AG09319 (cell line): ENCODE data around the gene GSK3B.

ENCODE experiments used
- DNase-seq: peaks from one replicate; pipeline ENCODE4 v3.0.0-alpha.2; 2010; ENCODE audit warnings: low read depth; ENCODE audit errors: extremely low read depth
- TF ChIP-seq, protein P1 (sequence below): IDR thresholded peaks from 2 replicates; pipeline ENCODE4 v1.5.1; 2011; ENCODE audit warnings: low read depth, mild to moderate bottlenecking, inconsistent platforms, low read length, moderate library complexity

The GSK3B gene

DNA sequence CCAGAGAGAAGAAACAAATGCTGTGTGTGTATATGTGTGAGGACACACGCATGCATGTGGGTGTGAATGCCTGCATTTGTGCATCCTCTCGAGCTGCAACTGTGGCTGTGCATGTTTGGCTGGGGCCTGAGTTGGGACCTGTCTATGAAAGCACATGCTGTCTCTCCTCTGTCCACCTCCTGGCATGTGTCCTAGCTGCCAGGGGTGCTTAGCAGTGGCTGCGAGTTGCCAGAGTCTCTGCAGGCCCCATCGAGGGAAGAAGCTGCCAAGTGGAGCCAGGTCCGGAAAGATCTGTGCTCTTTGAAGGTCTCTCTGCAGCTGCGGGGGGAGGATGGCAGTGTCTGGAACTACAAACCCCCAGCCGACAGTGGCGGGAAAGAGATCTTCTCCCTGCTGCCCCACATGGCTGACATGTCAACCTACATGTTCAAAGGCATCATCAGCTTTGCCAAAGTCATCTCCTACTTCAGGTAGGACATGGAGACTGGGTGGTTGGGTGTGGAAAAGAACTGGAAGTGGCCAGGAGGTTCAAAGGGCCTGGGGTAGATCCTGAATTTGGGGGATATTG lies 281.7 kb downstream of the GSK3B start:
- no peak for DNase-seq
- TF ChIP-seq, protein P1, sequence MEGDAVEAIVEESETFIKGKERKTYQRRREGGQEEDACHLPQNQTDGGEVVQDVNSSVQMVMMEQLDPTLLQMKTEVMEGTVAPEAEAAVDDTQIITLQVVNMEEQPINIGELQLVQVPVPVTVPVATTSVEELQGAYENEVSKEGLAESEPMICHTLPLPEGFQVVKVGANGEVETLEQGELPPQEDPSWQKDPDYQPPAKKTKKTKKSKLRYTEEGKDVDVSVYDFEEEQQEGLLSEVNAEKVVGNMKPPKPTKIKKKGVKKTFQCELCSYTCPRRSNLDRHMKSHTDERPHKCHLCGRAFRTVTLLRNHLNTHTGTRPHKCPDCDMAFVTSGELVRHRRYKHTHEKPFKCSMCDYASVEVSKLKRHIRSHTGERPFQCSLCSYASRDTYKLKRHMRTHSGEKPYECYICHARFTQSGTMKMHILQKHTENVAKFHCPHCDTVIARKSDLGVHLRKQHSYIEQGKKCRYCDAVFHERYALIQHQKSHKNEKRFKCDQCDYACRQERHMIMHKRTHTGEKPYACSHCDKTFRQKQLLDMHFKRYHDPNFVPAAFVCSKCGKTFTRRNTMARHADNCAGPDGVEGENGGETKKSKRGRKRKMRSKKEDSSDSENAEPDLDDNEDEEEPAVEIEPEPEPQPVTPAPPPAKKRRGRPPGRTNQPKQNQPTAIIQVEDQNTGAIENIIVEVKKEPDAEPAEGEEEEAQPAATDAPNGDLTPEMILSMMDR = no peak

DNA sequence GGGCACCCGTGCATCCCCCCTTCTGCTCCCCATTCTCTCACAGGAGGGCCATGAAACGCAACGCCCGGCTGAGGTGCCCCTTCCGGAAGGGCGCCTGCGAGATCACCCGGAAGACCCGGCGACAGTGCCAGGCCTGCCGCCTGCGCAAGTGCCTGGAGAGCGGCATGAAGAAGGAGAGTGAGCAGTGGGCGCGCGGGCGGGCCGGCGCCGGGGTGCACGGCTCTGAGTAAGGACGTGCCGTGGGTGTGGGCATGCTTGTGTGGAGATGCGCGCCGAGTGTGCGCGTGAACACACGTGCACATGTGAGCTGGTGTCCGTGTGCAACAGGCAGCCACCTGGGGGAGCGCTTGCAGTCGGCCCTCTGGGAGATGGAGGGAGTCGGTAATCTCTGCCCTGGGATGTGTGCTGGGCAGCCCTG lies 284.2 kb downstream of the GSK3B start:
- TF ChIP-seq, protein P1 = peak; percentile 28
- DNase-seq = no peak

DNA sequence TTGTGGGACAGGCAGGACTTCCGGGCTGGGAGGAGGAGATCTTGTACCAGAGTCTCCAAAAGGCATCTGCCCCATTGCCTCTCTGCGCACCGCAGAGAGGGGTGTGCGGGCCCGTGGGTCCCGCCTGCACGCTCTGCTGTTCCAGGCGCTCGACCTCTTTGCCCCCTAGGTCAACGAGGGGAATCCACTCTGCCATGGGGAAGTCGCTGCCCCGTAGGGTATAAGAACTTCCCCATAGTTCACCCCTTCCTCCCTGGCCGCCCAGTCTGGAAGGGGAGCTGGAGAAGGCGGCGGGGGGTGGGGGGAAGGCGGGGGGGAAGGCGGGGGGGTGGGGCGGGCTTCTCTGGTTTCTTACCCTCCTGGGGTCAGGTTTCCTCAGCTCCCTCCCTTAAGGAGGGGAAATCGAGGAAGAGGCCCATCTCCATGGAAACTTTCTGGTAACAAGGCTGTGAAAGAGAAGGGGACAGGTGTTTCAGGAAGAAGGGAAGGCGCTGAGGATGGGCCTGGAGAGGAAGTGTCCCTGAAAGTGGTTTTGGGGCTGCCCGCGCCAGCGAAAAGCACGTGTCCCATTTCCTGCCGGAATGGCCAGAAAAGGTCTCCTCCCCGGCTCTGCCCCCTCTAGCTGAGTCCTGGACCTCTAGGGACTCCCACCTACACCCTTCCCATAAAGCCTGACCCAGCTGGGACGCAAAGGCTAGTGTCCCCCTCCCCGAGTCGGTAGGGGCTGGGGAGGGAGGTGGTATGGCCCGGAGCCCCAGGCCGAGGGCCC lies 284.8 kb downstream of the GSK3B start:
- no peak for DNase-seq
- TF ChIP-seq, protein P1 = no peak

DNA sequence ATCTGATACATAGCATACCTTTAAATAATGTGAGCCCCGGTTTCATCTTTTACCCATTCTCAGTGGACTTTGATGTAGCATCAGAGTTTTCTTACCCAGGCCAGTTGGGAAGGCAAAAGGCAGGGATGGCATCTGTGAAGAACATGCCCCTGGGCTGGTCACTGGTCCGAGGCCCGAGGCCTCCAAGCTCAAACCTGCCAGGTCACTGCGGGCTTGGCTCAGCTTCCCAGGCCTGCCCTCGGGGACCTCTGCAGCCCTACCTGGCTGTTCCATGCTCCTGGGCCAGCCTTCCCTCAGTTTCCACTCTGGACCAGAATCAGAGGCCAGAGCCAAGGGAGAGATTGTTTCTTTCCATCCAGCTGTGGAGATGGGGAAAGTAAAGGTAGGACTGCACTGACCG lies 285.4 kb downstream of the GSK3B start:
- no peak for DNase-seq
- TF ChIP-seq, protein P1 = no peak

DNA sequence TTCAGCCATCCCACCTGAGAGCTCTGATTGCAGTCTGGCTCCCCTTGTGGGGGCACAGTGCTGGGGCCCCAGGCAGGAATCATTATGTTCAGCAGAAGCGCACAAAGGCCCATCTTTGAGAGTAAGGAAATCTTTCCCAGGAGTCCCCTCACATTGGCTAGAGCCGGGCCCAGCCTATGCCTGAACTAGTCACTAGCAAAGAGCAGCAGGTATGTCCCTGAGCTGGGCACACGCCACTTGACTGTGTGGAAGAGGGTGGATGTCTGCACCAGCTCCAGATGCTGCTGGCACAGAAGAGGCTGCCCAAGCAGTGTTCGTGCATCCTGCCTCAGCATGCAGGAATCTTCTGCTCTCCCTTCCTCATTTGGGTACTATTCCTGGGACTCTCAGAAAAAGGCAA lies 286.0 kb downstream of the GSK3B start:
- TF ChIP-seq, protein P1 = no peak

DNA sequence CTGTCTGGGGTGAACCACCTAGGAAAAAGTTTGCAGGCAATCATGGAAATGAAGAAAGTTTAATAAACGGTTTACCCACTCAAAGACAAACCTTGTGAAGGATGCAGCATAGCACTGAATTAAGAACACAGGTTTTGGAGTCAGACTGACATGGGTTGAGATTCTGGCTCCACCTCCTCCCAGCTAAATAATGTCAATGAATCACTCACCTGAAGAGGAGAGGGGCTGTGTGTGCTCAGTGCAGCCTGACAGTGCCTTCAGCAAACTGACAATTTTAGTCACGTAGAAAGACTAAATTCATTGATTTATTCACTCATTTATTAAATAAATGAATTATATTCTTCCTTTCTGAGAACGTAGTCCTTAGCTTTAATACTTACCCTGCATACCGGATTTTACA lies 293.4 kb downstream of the GSK3B start:
- TF ChIP-seq, protein P1 = no peak
- DNase-seq = no peak

More for the DNA sequence above, 286.0 kb downstream of the GSK3B start:
- DNase-seq = no peak

DNA sequence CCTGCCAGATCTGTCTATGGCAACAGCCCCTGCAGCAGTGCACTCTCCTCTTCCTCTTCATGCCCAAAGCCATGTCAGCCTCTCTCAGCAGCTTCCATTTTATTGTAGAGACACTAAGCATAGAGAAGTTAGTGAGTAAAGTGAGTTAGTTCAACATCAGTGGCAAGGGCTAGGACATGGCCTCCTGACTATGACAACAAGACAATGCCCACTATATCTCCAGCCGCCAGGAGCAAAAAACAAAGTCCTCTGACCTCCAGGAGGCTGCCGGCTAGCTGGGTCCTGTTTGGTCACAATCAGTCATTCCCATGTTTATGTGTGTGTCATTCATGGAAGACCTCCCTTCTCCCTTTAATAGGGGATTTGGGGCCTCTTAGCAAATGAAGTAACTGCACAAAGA lies 297.5 kb downstream of the GSK3B start:
- DNase-seq = no peak
- TF ChIP-seq, protein P1 = no peak
